ENCODE results near the gene RASAL2. TPM values are rescaled to one million over a fixed set of nuclear protein-coding genes. Genes with fewer than 3 reads are reported as not detected.

Gene RASAL2
- total and polyA plus RNA-seq, 2 of the 13 experiments (the other 11 are each of a cell fraction or from before 2014, with no cell fraction given), result 5.4 to 5.9 TPM

DNA sequence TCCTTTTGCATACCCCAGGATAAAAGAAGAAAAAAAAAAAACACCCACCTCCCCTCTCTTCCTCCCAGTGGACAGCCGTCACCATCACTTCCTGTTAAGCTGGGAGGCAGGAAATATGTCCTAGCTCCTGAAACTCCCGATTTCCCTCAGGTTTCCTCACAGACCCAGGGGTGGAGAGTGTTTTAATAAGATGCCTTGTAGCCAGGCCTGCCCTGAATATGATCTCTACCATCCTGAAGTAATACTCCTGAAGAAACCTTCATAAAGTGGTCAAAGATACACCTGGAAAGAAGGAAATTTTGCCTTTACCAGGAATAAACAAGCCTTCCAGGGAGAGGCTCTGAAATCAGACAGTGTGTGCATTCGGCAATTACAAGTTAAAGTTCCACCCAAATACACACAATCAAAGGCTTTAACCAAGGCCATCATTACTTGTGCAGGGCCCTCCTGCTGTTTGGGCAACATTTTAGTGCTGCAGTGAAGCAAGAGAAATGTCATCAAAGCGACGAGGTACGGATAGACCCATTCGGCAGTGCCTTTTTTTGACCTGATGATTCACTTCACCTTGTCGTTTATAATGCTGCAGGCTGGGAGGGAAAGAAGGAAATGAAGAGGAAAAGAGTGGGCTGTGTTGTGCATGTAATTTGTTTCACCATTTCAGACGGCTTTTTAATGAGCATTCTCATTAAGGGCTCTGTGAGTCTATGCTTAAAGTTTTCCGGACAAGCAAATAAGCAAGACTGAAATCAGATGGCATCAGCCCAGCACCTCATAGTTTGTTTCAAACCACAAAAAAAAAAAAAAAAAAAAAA is 41.0 kb upstream of the RASAL2 start (continued):
- no peak for TF ChIP-seq KAT2B (IDR thresholded peaks at IDR 0.05; ENCODE audit: borderline replicate concordance, low read depth, low read length)
- TF ChIP-seq, protein P1, sequence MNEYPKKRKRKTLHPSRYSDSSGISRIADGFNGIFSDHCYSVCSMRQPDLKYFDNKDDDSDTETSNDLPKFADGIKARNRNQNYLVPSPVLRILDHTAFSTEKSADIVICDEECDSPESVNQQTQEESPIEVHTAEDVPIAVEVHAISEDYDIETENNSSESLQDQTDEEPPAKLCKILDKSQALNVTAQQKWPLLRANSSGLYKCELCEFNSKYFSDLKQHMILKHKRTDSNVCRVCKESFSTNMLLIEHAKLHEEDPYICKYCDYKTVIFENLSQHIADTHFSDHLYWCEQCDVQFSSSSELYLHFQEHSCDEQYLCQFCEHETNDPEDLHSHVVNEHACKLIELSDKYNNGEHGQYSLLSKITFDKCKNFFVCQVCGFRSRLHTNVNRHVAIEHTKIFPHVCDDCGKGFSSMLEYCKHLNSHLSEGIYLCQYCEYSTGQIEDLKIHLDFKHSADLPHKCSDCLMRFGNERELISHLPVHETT (CRISPR knock-in tag; conservative IDR thresholded peaks at IDR 0.05), result peak; percentile 39; the same call in 1 of the 2 replicates
- no peak for TF ChIP-seq ZNF570 (CRISPR knock-in tag; IDR thresholded peaks at IDR 0.05; ENCODE audit: borderline replicate concordance)
- TF ChIP-seq, protein P2, sequence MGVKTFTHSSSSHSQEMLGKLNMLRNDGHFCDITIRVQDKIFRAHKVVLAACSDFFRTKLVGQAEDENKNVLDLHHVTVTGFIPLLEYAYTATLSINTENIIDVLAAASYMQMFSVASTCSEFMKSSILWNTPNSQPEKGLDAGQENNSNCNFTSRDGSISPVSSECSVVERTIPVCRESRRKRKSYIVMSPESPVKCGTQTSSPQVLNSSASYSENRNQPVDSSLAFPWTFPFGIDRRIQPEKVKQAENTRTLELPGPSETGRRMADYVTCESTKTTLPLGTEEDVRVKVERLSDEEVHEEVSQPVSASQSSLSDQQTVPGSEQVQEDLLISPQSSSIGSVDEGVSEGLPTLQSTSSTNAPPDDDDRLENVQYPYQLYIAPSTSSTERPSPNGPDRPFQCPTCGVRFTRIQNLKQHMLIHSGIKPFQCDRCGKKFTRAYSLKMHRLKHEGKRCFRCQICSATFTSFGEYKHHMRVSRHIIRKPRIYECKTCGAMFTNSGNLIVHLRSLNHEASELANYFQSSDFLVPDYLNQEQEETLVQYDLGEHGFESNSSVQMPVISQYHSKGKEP (CRISPR knock-in tag; IDR thresholded peaks at IDR 0.05), result no peak
- TF ChIP-seq, protein P3, sequence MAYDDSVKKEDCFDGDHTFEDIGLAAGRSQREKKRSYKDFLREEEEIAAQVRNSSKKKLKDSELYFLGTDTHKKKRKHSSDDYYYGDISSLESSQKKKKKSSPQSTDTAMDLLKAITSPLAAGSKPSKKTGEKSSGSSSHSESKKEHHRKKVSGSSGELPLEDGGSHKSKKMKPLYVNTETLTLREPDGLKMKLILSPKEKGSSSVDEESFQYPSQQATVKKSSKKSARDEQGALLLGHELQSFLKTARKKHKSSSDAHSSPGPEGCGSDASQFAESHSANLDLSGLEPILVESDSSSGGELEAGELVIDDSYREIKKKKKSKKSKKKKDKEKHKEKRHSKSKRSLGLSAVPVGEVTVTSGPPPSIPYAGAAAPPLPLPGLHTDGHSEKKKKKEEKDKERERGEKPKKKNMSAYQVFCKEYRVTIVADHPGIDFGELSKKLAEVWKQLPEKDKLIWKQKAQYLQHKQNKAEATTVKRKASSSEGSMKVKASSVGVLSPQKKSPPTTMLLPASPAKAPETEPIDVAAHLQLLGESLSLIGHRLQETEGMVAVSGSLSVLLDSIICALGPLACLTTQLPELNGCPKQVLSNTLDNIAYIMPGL (CRISPR knock-in tag; IDR thresholded peaks at IDR 0.05; ENCODE audit: borderline replicate concordance in 1 of 2, low read depth in 1 of 2), result 0 out of 4 replicates have a peak, but pooled peaks of 1 of the 2 experiments have one; percentile 25
- no peak for TF ChIP-seq ZNF878 (CRISPR knock-in tag; IDR thresholded peaks at IDR 0.05)
- TF ChIP-seq, protein P4, sequence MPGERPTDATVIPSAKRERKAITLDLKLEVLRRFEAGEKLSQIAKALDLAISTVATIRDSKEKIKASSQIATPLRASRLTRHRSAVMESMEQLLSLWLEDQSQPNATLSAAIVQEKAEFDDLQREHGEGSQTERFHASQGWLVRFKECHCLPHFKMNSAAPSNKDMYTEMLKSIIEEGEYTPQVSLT (CRISPR knock-in tag; IDR thresholded peaks at IDR 0.05; ENCODE audit: borderline replicate concordance, low read depth), result no peak
- TF ChIP-seq, protein P5, sequence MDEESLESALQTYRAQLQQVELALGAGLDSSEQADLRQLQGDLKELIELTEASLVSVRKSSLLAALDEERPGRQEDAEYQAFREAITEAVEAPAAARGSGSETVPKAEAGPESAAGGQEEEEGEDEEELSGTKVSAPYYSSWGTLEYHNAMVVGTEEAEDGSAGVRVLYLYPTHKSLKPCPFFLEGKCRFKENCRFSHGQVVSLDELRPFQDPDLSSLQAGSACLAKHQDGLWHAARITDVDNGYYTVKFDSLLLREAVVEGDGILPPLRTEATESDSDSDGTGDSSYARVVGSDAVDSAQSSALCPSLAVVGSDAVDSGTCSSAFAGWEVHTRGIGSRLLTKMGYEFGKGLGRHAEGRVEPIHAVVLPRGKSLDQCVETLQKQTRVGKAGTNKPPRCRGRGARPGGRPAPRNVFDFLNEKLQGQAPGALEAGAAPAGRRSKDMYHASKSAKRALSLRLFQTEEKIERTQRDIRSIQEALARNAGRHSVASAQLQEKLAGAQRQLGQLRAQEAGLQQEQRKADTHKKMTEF (CRISPR knock-in tag; IDR thresholded peaks at IDR 0.05), result peak; percentile 60
- no peak for TF ChIP-seq ZNF605 (CRISPR knock-in tag; IDR thresholded peaks at IDR 0.05)
- no peak for TF ChIP-seq JUNB (CRISPR knock-in tag; IDR thresholded peaks at IDR 0.05; ENCODE audit: borderline replicate concordance)
- TF ChIP-seq, protein P6, sequence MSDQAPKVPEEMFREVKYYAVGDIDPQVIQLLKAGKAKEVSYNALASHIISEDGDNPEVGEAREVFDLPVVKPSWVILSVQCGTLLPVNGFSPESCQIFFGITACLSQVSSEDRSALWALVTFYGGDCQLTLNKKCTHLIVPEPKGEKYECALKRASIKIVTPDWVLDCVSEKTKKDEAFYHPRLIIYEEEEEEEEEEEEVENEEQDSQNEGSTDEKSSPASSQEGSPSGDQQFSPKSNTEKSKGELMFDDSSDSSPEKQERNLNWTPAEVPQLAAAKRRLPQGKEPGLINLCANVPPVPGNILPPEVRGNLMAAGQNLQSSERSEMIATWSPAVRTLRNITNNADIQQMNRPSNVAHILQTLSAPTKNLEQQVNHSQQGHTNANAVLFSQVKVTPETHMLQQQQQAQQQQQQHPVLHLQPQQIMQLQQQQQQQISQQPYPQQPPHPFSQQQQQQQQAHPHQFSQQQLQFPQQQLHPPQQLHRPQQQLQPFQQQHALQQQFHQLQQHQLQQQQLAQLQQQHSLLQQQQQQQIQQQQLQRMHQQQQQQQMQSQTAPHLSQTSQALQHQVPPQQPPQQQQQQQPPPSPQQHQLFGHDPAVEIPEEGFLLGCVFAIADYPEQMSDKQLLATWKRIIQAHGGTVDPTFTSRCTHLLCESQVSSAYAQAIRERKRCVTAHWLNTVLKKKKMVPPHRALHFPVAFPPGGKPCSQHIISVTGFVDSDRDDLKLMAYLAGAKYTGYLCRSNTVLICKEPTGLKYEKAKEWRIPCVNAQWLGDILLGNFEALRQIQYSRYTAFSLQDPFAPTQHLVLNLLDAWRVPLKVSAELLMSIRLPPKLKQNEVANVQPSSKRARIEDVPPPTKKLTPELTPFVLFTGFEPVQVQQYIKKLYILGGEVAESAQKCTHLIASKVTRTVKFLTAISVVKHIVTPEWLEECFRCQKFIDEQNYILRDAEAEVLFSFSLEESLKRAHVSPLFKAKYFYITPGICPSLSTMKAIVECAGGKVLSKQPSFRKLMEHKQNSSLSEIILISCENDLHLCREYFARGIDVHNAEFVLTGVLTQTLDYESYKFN (CRISPR knock-in tag; conservative IDR thresholded peaks at IDR 0.05), result peak; percentile 93
- TF ChIP-seq TGIF2 (CRISPR knock-in tag; IDR thresholded peaks at IDR 0.05), result no peak

Measured in HepG2 (cell line).